Adrenal gland (tissue), 12 donors: ENCODE data around the gene C1QL4. TPM values are rescaled to one million over a fixed set of nuclear protein-coding genes. Genes with fewer than 3 reads are reported as not detected.

Experiments
- DNase-seq, 7 donors: peaks; one replicate each; pipeline ENCODE4 v3.0.0-alpha.2; 2019 to 2020
- H3K27ac ChIP-seq, 5 donors: fragments of 200-600 bp; sonication (generic) in 4 of 5; 1 replicate in 3 of 5; 2 replicates in 2 of 5; pipeline versions ENCODE4 v1.5.1 to v1.8.0; 2016 to 2020; ENCODE audit warnings: mild to moderate bottlenecking in 1 of 5
- H3K27me3 ChIP-seq: fragments of 200-600 bp; 2 replicates; pipeline ENCODE4 v1.8.0; 2021
- H3K36me3 ChIP-seq, 2 donors: fragments of 200-600 bp; replicated peaks in 1 of 2; 1 replicate in 1 of 2; 2 replicates in 1 of 2; pipeline versions ENCODE4 v1.5.1 to v1.8.0; 2018 to 2022
- H3K4me1 ChIP-seq, 2 donors: fragments of 200-600 bp; replicated peaks in 1 of 2; 1 replicate in 1 of 2; 2 replicates in 1 of 2; pipeline versions ENCODE4 v1.5.1 to v1.8.0; 2018 to 2021
- H3K4me3 ChIP-seq, 4 donors: fragments of 200-600 bp; sonication (generic) in 3 of 4; one replicate each; pipeline ENCODE4 v1.5.1; 2016 to 2018
- H3K9me3 ChIP-seq, 3 donors: fragments of 200-600 bp; sonication (generic) in 1 of 3; replicated peaks in 1 of 3; 1 replicate in 2 of 3; 2 replicates in 1 of 3; pipeline versions ENCODE4 v1.5.1 to v1.8.0; 2016 to 2021
- POLR2A ChIP-seq, 2 donors: fragments of 450-650 bp; IDR thresholded peaks; one replicate each; pipeline ENCODE4 v1.6.1; 2017; ENCODE audit warnings: antibody characterized with exemption in 2 of 2, mild to moderate bottlenecking in 2 of 2, moderate library complexity in 1 of 2
- WGBS, 4 donors: extraction: QIAGEN DNeasy Blood & Tissue Kit in 2 of 4; methylation state at CpG; one replicate each; pipeline versions ENCODE4 v1.1.5 to v1.1.7; 2013 to 2017; 5-methylcytosine and 5-hydroxymethylcytosine counted together
- intact Hi-C, 2 donors: fragments of 100-400 bp; cut with DNase I; formaldehyde crosslinking; loops; one replicate each; pipeline versions ENCODE4 v1.14.1 to v1.15.0; 2022 to 2023
- polyA plus RNA-seq, 3 donors: library from polyadenylated mRNA; stranded (reverse); fragments of 200-250 nt in 2 of 3; fragments of 350-450 nt in 1 of 3; fragmentation: Illumina TruSeq in 1 of 3; extraction: RNeasy Lipid Tissue Mini Kit (QIAGEN cat#74804) in 1 of 3; gene quantifications; one replicate each; pipeline ENCODE4 v1.2.3, GENCODE V29; 2013 to 2014
- total RNA-seq, 9 donors: library from RNA; depleted of rRNA in 4 of 9; stranded (reverse); fragments of >200 nt in 4 of 9; fragments of 120-200 nt in 1 of 9; fragmentation: NEBNext Ultra II Directional in 1 of 9; extraction: Animal tissue kit (Norgen Biotek cat#: 25700) in 1 of 9; gene quantifications; one replicate each; pipeline versions ENCODE4 v1.1.0 to v1.2.4, GENCODE V29; 2013 to 2023
- TF ChIP-seq, protein P1 (sequence below), 6 experiments: fragments of 450-650 bp in 4 of 6; fragments of 200-600 bp in 2 of 6; sonication (generic) in 1 of 6; IDR thresholded peaks; 1 replicate in 5 of 6; 2 replicates in 1 of 6; pipeline versions ENCODE4 v1.5.1 to v1.8.0; 2016 to 2021; ENCODE audit warnings: antibody characterized with exemption in 6 of 6, mild to moderate bottlenecking in 2 of 6, moderate library complexity in 1 of 6
- donor health status: healthy with polysubstance abuse.
- donor health status: Bipolar disorder and iron deficiency.
- donor health status: DM: yes; HTN: yes; CAD: no.
- donor health status: DM: no; HTN: no; CAD: no.
- donor health status: DM: no; HTN: no; CAD: no.
- donor health status: DM: yes; HTN: yes; CAD: no.

C1QL4 gene
- total and polyA plus RNA-seq, 12 donors = 0.14 to 0.20 TPM; not detected in 10

DNA sequence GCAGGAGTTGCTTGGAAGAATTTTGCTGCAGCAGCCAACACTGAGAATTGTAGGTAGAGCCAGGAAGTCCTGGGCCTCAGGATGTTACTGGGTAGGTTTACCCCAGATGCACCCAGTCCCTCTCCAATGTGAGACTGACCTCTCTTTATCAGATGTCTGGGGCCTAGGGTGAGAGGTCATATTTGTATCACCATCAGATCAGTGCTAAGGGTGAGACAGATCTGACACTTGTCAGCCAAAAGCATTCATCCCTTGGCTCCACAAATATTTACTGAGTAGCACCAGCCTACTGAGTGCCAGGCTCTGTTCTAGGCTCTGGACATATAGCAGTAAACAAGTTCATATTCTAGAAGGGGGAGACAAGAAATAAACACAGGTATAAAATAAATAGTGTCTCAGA, 9.6 kb downstream of the C1QL4 start:
- H3K27me3 ChIP-seq = no peaks in the 10 kb centered on the region
- peak in 1 of 7 donors; percentile 4 for DNase-seq
- peaks cover 0 to 8% of the 10 kb centered on the region in 2 donors for H3K4me1 ChIP-seq
- TF ChIP-seq, protein P1, sequence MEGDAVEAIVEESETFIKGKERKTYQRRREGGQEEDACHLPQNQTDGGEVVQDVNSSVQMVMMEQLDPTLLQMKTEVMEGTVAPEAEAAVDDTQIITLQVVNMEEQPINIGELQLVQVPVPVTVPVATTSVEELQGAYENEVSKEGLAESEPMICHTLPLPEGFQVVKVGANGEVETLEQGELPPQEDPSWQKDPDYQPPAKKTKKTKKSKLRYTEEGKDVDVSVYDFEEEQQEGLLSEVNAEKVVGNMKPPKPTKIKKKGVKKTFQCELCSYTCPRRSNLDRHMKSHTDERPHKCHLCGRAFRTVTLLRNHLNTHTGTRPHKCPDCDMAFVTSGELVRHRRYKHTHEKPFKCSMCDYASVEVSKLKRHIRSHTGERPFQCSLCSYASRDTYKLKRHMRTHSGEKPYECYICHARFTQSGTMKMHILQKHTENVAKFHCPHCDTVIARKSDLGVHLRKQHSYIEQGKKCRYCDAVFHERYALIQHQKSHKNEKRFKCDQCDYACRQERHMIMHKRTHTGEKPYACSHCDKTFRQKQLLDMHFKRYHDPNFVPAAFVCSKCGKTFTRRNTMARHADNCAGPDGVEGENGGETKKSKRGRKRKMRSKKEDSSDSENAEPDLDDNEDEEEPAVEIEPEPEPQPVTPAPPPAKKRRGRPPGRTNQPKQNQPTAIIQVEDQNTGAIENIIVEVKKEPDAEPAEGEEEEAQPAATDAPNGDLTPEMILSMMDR (IDR thresholded peaks at IDR 0.05) = no peak
- TF ChIP-seq POLR2A (IDR thresholded peaks at IDR 0.05) = no peak
- intact Hi-C loops = no loop called here
- no peak overlapping the region for H3K27ac ChIP-seq
- H3K36me3 ChIP-seq = no peaks in the 10 kb centered on the region
- H3K9me3 ChIP-seq = no peaks in the 10 kb centered on the region
- no peak overlapping the region for H3K4me3 ChIP-seq

DNA sequence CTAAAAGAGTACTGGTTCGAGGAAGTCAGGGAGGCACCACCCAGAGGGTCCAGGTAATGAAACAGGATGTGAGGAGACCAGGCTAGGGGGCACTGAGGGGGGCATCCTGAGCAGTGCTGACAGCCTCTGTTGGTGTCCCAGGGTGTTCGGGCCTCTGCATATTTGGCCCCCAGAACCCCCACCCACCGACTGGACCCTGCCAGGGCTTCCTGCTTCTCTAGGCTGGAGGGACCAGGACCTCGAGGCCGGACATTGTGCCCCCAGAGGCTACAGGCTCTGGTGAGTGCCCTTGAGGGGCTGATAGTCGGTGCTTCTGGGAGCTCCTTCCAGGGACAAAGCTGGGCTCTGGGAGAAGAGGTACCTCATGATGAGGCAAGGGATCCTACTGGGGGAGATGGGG, 11.4 kb downstream of the C1QL4 start:
- H3K4me1 ChIP-seq = peaks cover 0 to 12% of the 10 kb centered on the region in 2 donors
- WGBS, 4 donors = 80 to 92% (median 89%) methylated on average over 1 to 6 of the region's 6 CpGs
- no peaks in the 10 kb centered on the region for H3K27me3 ChIP-seq
- no peaks in the 10 kb centered on the region for H3K9me3 ChIP-seq
- no peaks in the 10 kb centered on the region for H3K36me3 ChIP-seq
- TF ChIP-seq, protein P1 (IDR thresholded peaks at IDR 0.05) = no peak
- TF ChIP-seq POLR2A (IDR thresholded peaks at IDR 0.05) = no peak
- no peak for DNase-seq
- intact Hi-C loops = no loop called here
- H3K4me3 ChIP-seq = no peak overlapping the region
- no peak overlapping the region for H3K27ac ChIP-seq

DNA sequence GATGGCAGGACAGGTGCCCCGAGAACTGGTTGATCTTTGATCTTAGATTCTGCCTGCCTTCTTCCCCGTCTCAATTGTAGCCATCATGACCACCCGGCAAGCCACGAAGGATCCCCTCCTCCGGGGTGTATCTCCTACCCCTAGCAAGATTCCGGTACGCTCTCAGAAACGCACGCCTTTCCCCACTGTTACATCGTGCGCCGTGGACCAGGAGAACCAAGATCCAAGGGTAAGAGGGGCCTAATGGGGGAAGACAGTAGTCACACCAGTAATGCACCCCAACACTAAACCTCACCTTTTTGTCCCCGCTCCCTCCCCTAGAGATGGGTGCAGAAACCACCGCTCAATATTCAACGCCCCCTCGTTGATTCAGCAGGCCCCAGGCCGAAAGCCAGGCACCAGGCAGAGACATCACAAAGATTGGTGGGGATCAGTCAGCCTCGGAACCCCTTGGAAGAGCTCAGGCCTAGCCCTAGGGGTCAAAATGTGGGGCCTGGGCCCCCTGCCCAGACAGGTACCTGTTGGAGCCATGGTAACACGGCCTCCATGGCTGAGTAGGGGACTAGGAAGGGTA, 13.4 kb downstream of the C1QL4 start:
- Histone ChIP-seq H3K27me3 (no peaks in the 10 kb centered on the region), H3K4me1 (peaks cover 0 to 12% of the 10 kb centered on the region in 2 donors), H3K9me3 (no peaks in the 10 kb centered on the region), H3K27ac (no peak overlapping the region), H3K36me3 (no peaks in the 10 kb centered on the region), H3K4me3 (peak overlapping the region in 2 of 4 donors; percentile 9 to 57)
- 11 to 13% (median 12%) methylated on average over 18 to 19 of the region's 19 CpGs for WGBS, 4 donors
- no peak for DNase-seq
- TF ChIP-seq POLR2A (IDR thresholded peaks at IDR 0.05) = no peak
- TF ChIP-seq, protein P1 (IDR thresholded peaks at IDR 0.05) = no peak
- intact Hi-C loops = no loop called here

DNA sequence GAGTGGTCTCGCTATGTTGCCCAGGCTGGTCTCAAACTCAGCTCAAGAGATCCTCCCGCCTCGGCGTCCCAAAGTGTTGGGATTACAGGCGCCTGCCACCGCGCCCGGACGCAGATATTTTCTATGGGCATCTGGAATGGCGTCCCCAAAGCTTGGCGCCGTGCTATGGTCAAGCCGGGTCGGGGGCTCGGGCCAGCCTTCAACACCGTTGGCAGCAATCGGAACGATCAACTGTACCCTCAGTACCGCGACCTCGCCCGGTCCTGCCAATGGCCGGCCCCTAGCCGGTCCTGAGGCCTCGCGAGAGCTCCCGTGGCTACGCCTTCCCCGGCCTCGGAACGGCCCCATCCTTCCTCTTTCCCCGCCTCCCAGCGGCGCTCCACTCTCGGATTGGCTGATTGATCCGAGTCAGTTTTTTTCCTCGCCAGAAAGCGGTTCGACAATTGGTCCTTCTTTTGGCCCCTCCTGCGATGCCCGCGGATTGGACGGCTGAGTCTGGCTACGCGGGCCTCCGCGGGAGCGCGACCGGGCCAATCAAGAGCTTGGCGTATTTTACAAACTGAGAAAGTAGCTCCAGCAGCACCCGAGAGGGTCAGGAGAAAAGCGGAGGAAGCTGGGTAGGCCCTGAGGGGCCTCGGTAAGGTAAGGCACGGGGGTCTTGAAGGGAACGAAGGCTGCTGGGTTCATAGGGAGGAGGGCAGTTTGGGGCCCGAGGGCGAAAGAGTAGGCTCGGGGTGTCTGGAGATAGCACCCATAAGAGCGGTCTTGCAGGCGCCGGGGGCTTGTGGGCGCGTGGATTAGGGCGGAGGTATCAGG, 14.1 kb downstream of the C1QL4 start, which contains the start of gene TROAP:
Gene TROAP, plus strand, starts transcription at position 548 of the 816 bp plus-strand sequence. CDS start 354 bp downstream, outside the sequence.
- Histone ChIP-seq H3K27ac (peak within 1 kb of the TSS in 2 of 5 donors; percentile 39 to 52), H3K27me3 (no peaks in the 10 kb centered on the region), H3K36me3 (no peaks in the 10 kb centered on the region), H3K4me1 (peaks cover 0 to 12% of the 10 kb centered on the region in 2 donors), H3K4me3 (peak within 1 kb of the TSS in 2 of 4 donors; percentile 57), H3K9me3 (no peaks in the 10 kb centered on the region)
- peak in 1 of 2 donors; percentile 34 for TF ChIP-seq POLR2A (IDR thresholded peaks at IDR 0.05)
- TF ChIP-seq, protein P1 (IDR thresholded peaks at IDR 0.05) = no peak
- intact Hi-C loops = no loop called here
- 0 to 1% (median 1%) methylated on average over 34 to 65 of the region's 65 CpGs for WGBS, 4 donors
- peak; percentile 97 to 99 (median 99) for DNase-seq
